H9 (cell line): ENCODE data around the gene CD300A. TPM values are rescaled to one million over a fixed set of nuclear protein-coding genes. Genes with fewer than 3 reads are reported as not detected.

Source experiments
- DNase-seq: peaks from one replicate; pipeline ENCODE4 v3.0.0-alpha.2; 2017
- H2AFZ ChIP-seq: one replicate; pipeline ENCODE4 v1.6.1; 2013; ENCODE audit warnings: mild to moderate bottlenecking, low read length, control low read depth, moderate library complexity
- H2AK5ac ChIP-seq: 2 replicates; pipeline ENCODE4 v1.6.1; 2013; ENCODE audit warnings: low read length, control low read depth, mixed read lengths; ENCODE audit not compliant: insufficient read length
- H2BK120ac ChIP-seq: one replicate; pipeline ENCODE4 v1.6.1; 2013; ENCODE audit warnings: low read depth, mild to moderate bottlenecking, low read length, control low read depth, inconsistent platforms; ENCODE audit not compliant: poor library complexity, severe bottlenecking
- H2BK12ac ChIP-seq: 2 replicates; pipeline ENCODE4 v1.6.1; 2013; ENCODE audit warnings: low read length, control low read depth, mixed read lengths, low read depth; ENCODE audit not compliant: insufficient read length
- H2BK15ac ChIP-seq: 2 replicates; pipeline ENCODE4 v1.6.1; 2013; ENCODE audit warnings: low read depth, low read length, control low read depth
- H2BK20ac ChIP-seq: one replicate; pipeline ENCODE4 v1.6.1; 2013; ENCODE audit warnings: low read depth, mild to moderate bottlenecking, low read length, control low read depth, inconsistent platforms; ENCODE audit not compliant: poor library complexity, severe bottlenecking
- H2BK5ac ChIP-seq: 2 replicates; pipeline ENCODE4 v1.6.1; 2013; ENCODE audit warnings: low read length, control low read depth, mixed read lengths; ENCODE audit not compliant: insufficient read length
- H3K14ac ChIP-seq: 2 replicates; pipeline ENCODE4 v1.6.1; 2013; ENCODE audit warnings: low read length, control low read depth; ENCODE audit not compliant: insufficient read depth
- H3K18ac ChIP-seq: 2 replicates; pipeline ENCODE4 v1.6.1; 2013; ENCODE audit warnings: low read depth, mild to moderate bottlenecking, mixed read lengths, low read length, control low read depth; ENCODE audit not compliant: insufficient read length
- H3K23ac ChIP-seq: 2 replicates; pipeline ENCODE4 v1.6.1; 2013; ENCODE audit warnings: low read length, control low read depth, mixed read lengths, low read depth; ENCODE audit not compliant: insufficient read length
- H3K23me2 ChIP-seq: 2 replicates; pipeline ENCODE4 v1.6.1; 2013; ENCODE audit warnings: low read depth, mild to moderate bottlenecking, mixed read lengths, low read length, control low read depth; ENCODE audit not compliant: insufficient read length, poor library complexity, severe bottlenecking
- H3K27ac ChIP-seq: 2 replicates; pipeline ENCODE4 v1.5.1; 2013; ENCODE audit warnings: low read length, control low read depth, mixed read lengths, low read depth; ENCODE audit not compliant: insufficient read length
- H3K27me3 ChIP-seq: 2 replicates; pipeline ENCODE4 v1.6.1; 2013; ENCODE audit warnings: low read length, control low read depth, inconsistent platforms; ENCODE audit not compliant: insufficient read depth
- H3K4ac ChIP-seq: 2 replicates; pipeline ENCODE4 v1.6.1; 2013; ENCODE audit warnings: low read depth, mild to moderate bottlenecking, control low read depth, inconsistent platforms, low read length, moderate library complexity
- H3K4me1 ChIP-seq: 2 replicates; pipeline ENCODE4 v1.6.1; 2013; ENCODE audit warnings: low read length, control low read depth, inconsistent platforms; ENCODE audit not compliant: insufficient read depth
- H3K4me2 ChIP-seq: 2 replicates; pipeline ENCODE4 v1.6.1; 2013; ENCODE audit warnings: low read length, control low read depth, mixed read lengths; ENCODE audit not compliant: insufficient read length, insufficient read depth
- H3K56ac ChIP-seq: 2 replicates; pipeline ENCODE4 v1.6.1; 2013; ENCODE audit warnings: low read depth, mild to moderate bottlenecking, mixed read lengths, low read length, control low read depth; ENCODE audit not compliant: insufficient read length
- H3K79me1 ChIP-seq: 2 replicates; pipeline ENCODE4 v1.6.1; 2013; ENCODE audit warnings: low read depth, mild to moderate bottlenecking, moderate library complexity, low read length, control low read depth, inconsistent platforms; ENCODE audit not compliant: insufficient read depth, poor library complexity, severe bottlenecking
- H3K79me2 ChIP-seq: 2 replicates; pipeline ENCODE4 v1.6.1; 2013; ENCODE audit warnings: low read length, control low read depth, inconsistent platforms; ENCODE audit not compliant: insufficient read depth
- H3K9ac ChIP-seq: 2 replicates; pipeline ENCODE4 v1.6.1; 2013; ENCODE audit warnings: low read length, control low read depth, mixed read lengths; ENCODE audit not compliant: insufficient read length; ENCODE audit errors: extremely low read depth
- H3K9me3 ChIP-seq: one replicate; pipeline ENCODE4 v1.6.1; 2013; ENCODE audit warnings: low read depth, low read length, inconsistent platforms; ENCODE audit not compliant: control insufficient read depth
- H3T11ph ChIP-seq: one replicate; pipeline ENCODE4 v1.6.1; 2013; ENCODE audit warnings: mild to moderate bottlenecking, low read length, control low read depth, inconsistent platforms
- H4K20me1 ChIP-seq: one replicate; pipeline ENCODE4 v1.6.1; 2013; ENCODE audit not compliant: control insufficient read depth, insufficient read length, insufficient read depth
- H4K5ac ChIP-seq: 2 replicates; pipeline ENCODE4 v1.6.1; 2013; ENCODE audit warnings: low read depth, mild to moderate bottlenecking, mixed read lengths, low read length, control low read depth; ENCODE audit not compliant: insufficient read length
- H4K8ac ChIP-seq: replicated peaks from 2 replicates; pipeline ENCODE4 v1.6.1; 2013; ENCODE audit warnings: low read length, control low read depth, mixed read lengths, low read depth; ENCODE audit not compliant: insufficient read length
- H4K91ac ChIP-seq: 2 replicates; pipeline ENCODE4 v1.6.1; 2013; ENCODE audit warnings: low read depth, mild to moderate bottlenecking, moderate library complexity, mixed read lengths, low read length, control low read depth; ENCODE audit not compliant: insufficient read length
- H3K27ac Mint-ChIP-seq, 3 experiments: 2 replicates in 2 of 3; 3 replicates in 1 of 3; pipeline ENCODE4 v1.8.0; 2020 to 2021; ENCODE audit warnings: mixed read lengths in 3 of 3, mild to moderate bottlenecking in 1 of 3, moderate library complexity in 1 of 3
- H3K27me3 Mint-ChIP-seq: 2 replicates; pipeline ENCODE4 v1.8.0; 2021; ENCODE audit warnings: low read depth, mild to moderate bottlenecking, moderate library complexity, mixed read lengths
- H3K36me3 Mint-ChIP-seq, 3 experiments: 2 replicates in 2 of 3; 3 replicates in 1 of 3; pipeline ENCODE4 v1.8.0; 2020 to 2021; ENCODE audit warnings: low read depth in 3 of 3, mixed read lengths in 3 of 3; ENCODE audit not compliant: insufficient read depth in 1 of 3
- H3K4me1 Mint-ChIP-seq, 2 experiments: 2 replicates each; pipeline ENCODE4 v1.8.0; 2020; ENCODE audit warnings: mixed read lengths in 2 of 2
- H3K4me3 Mint-ChIP-seq, 2 experiments: 2 replicates in 1 of 2; 3 replicates in 1 of 2; pipeline ENCODE4 v1.8.0; 2020 to 2021; ENCODE audit warnings: mild to moderate bottlenecking in 2 of 2, mixed read lengths in 2 of 2, moderate library complexity in 1 of 2
- H3K9me3 Mint-ChIP-seq, 2 experiments: 2 replicates in 1 of 2; 3 replicates in 1 of 2; pipeline ENCODE4 v1.8.0; 2020; ENCODE audit warnings: mild to moderate bottlenecking in 2 of 2, mixed read lengths in 2 of 2, moderate library complexity in 1 of 2
- CTCF ChIP-seq: fragments of 200-600 bp; sonication (generic); conservative IDR thresholded peaks from 3 replicates; pipeline ENCODE4 v1.8.0; 2021; ENCODE audit warnings: antibody characterized with exemption, mild to moderate bottlenecking
- WGBS: extraction: QIAGEN DNeasy Blood & Tissue Kit; methylation state at CpG from one replicate; pipeline ENCODE4 v1.1.7; 2013; ENCODE audit warnings: missing lambda C conversion rate, low lambda C conversion rate, mixed read lengths; ENCODE audit not compliant: insufficient read length; ENCODE audit errors: extremely low coverage; 5-methylcytosine and 5-hydroxymethylcytosine counted together
- total RNA-seq: library from RNA; stranded (reverse); gene quantifications from 2 replicates; pipeline ENCODE4 v1.2.1, GENCODE V29; 2021

Gene CD300A
- total RNA-seq, 1 experiment from 2014 or later = not detected

DNA sequence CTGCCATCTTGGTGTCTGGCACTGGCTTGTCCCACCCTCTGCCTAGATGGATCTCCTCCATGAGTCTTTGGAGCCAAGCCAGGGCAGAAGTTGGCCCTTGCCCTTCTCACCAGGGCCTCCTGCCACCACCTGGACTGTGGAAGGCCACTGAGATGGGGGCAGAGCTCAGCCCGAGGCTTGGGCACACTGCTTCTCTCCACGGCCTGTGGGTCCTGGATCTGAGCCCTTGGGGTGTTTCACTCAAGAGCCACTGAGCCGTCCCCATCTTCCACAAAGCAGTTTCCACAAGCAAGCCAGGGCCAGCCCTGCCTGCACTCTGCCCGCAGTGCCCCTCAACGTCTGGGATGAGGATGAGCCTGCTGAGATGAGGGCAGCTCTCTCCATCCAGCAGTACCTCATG, 16.7 kb upstream of the CD300A start:
- Histone ChIP-seq H3K4me2 (no peak overlapping the region), H2BK120ac (no peak overlapping the region), H2BK12ac (no peak overlapping the region), H2AFZ (no peak overlapping the region), H3K14ac (no peak overlapping the region), H2BK5ac (no peak overlapping the region), H3K18ac (no peak overlapping the region), H3K79me2 (no peaks in the 10 kb centered on the region), H3K56ac (no peak overlapping the region), H3K23ac (no peak overlapping the region), H3K79me1 (no peaks in the 10 kb centered on the region), H2BK15ac (no peak overlapping the region), H3K4ac (no peak overlapping the region), H4K20me1 (no peaks in the 10 kb centered on the region), H3T11ph (no peak overlapping the region), H3K9ac (no peak overlapping the region), H2AK5ac (no peak overlapping the region), H3K9me3 (no peaks in the 10 kb centered on the region), H2BK20ac (no peak overlapping the region), H4K8ac (no peak overlapping the region), H4K5ac (no peak overlapping the region), H3K4me1 (peaks cover 6% of the 10 kb centered on the region; the same call in 1 of the 2 replicates), H3K27me3 (peaks cover 11% of the 10 kb centered on the region; the same call in 1 of the 2 replicates), H3K23me2 (peaks cover 7% of the 10 kb centered on the region), H3K27ac (no peak overlapping the region), H4K91ac (no peak overlapping the region)
- peaks cover 45% of the 10 kb centered on the region for H3K27me3 Mint-ChIP-seq
- peaks cover 0 to 14% (median 2%) of the 10 kb centered on the region in 3 experiments; a peak in 2 of 7 replicates for H3K36me3 Mint-ChIP-seq
- H3K4me3 Mint-ChIP-seq = no peak overlapping the region
- no peak for TF ChIP-seq CTCF
- peaks cover 21 to 31% of the 10 kb centered on the region in 2 experiments for H3K4me1 Mint-ChIP-seq
- WGBS = no CpG with 5 or more reads among the region's 5 CpGs
- no peak overlapping the region for H3K27ac Mint-ChIP-seq
- H3K9me3 Mint-ChIP-seq = no peaks in the 10 kb centered on the region
- no peak for DNase-seq
